Suppressor macrophage treated with lipopolysaccharide for 1 hour (primary cell): Measurements from ENCODE around the gene ARHGAP18.

ENCODE experiments used
- DNase-seq, 3 donors: peaks; one replicate each; pipeline ENCODE4 v3.0.0-alpha.2; 2020 to 2022

Gene ARHGAP18, protein sequence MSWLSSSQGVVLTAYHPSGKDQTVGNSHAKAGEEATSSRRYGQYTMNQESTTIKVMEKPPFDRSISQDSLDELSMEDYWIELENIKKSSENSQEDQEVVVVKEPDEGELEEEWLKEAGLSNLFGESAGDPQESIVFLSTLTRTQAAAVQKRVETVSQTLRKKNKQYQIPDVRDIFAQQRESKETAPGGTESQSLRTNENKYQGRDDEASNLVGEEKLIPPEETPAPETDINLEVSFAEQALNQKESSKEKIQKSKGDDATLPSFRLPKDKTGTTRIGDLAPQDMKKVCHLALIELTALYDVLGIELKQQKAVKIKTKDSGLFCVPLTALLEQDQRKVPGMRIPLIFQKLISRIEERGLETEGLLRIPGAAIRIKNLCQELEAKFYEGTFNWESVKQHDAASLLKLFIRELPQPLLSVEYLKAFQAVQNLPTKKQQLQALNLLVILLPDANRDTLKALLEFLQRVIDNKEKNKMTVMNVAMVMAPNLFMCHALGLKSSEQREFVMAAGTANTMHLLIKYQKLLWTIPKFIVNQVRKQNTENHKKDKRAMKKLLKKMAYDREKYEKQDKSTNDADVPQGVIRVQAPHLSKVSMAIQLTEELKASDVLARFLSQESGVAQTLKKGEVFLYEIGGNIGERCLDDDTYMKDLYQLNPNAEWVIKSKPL

GRCh38 chr6:129709769-129710449 is at the start of gene ARHGAP18:
ARHGAP18 (minus strand) TSS chr6:129710177; CDS start chr6:129710136, 41 bp downstream.
- peak; percentile 93 to 95 (median 95) for DNase-seq

DNA sequence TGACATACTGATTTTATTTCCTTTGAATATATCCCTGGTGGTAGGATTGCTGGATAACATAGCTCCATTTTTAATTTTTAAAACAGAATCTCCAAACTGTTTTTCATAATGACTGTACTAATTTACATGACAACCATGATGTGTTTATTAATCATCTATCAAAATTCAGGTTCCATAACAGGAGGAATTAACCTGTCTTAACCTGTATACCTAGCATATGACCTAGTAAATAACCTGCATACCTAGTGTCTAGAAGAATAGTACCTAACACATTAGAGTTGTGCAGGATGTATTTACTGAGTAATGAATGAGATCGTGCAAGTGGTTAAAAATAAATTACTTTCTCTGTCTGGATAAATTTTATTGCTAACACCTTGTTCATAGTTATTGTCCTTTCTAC is 45.8 kb upstream of the ARHGAP18 start:
- DNase-seq: no peak

- no peak for DNase-seq
These were observed 44.8 kb upstream of the ARHGAP18 start for GRCh38 chr6:129754750-129755149.

GRCh38 chr6:129753422-129753821 is 43.4 kb upstream of the ARHGAP18 start:
- DNase-seq: peak; percentile 62 to 84 (median 78)

DNA sequence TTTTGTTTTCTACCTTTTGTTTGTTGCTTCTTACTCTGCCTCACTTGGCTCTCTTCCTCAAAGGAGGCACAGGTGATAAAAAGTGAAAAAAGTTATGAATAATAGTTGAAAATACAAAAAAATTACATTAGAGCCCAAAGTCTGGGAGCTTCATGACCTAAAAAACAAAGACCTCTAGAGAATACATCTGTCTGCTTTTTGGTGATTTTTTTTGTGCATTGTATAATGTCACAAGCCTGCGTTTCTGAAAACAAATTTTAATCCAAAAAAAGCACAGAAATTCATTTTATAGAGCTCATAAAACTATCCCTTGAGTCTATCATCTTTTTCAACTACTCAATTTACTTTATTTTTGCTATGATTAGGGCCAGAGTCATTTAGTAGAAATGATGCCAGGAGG is 41.4 kb upstream of the ARHGAP18 start:
- DNase-seq: no peak

DNA sequence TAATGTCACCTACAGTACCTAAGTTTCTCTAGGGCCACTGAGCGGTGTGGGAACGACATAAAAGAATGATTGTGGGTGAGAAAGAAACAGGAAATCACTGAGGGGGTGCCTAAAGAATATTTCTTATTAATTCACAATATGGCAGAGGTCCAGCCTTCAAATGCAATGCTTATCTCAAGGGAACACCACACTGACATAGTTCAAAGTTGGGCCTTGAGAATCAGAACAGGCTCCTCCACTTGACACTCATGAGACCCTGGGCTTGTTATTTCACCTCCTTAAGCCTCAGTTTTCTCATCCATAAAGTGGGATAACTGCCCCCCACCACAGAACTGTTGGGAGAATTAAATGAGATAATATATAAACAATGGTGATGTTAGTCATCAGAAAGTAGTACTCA is 40.4 kb upstream of the ARHGAP18 start:
- DNase-seq: no peak

DNA sequence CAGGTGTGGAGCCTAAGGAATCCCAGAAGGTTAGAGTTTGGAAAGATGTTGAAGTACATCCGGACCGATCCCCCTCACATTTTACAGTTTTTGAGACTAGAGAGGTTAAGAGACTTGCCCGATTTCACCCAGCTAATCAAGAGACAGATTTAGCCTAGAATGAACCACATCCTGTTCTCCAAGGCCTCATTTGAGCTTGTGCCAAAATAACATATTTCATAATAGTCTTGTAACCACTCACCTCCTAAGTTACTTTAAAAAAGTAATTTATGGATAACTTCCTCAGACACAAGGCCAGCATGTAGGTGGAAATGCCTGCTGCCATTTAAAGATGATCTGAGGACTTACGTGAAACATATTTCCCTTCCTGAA is 39.8 kb upstream of the ARHGAP18 start:
- DNase-seq: peak; percentile 10 to 37 (median 22)

- peak in 2 of 3 donors; percentile 49 to 52 for DNase-seq
These were observed 39.1 kb upstream of the ARHGAP18 start for GRCh38 chr6:129748901-129749748.

DNA sequence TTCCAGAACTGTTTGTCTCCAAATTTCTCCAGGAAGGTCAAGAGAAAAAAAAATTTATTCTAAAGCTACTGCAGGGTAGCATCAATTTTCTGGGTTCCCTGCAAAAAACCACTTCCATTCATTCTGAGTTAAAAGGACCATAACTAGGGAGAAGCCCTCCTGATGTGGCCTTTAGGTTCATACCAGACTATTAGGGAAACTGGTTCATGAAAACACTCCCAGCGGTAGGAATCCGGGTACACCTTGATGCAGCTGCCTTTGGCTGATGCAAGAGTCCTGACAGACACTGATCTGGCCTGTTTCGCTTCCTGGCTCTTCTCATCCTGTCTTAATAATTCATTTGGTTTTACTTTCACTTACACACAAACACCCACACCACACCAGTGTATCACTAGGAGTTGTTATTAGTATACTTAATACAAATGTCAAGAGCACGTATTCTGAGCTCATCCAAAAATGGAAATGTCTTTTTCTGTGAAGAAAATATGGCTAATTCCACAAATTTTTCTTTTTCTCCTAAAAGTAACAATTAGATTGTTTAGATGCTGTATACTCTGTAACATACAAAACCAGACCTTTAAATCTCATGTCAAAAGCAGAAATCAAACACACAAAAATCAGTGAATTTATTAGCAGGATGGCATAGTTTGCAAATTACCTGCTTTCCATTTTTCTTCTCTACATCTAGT is 38.4 kb upstream of the ARHGAP18 start:
- peak; percentile 59 to 78 (median 66) for DNase-seq

DNA sequence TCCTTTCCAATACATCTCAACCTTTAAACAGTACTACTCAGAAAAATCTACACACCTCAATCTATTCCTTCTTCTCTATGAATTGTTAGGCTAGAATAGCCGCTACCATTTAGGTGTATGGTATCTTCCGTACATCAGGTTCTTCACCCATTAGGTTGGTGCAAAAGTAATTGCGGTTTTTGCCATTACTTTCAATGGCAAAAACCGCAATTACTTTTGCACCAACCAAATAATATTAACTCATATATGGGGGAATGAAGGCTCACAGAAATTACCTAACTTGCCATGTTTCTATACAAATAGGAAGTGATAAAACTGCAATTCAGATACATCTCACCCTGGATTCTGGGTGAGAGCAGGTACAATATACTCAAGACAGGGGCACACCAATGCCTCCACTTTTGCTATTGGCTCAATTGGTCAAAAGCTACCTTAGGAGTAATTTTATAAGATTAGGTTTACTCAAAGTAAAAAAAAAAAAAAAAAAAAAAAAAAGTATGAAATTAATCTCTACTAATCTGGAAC is 37.7 kb upstream of the ARHGAP18 start:
- no peak for DNase-seq

GRCh38 chr6:129744880-129745237 is 34.9 kb upstream of the ARHGAP18 start:
- no peak for DNase-seq

- DNase-seq: peak in 1 of 3 donors; percentile 21
These were observed 34.4 kb upstream of the ARHGAP18 start for GRCh38 chr6:129744201-129744879.

GRCh38 chr6:129740013-129740412 is 30.0 kb upstream of the ARHGAP18 start:
- no peak for DNase-seq

DNA sequence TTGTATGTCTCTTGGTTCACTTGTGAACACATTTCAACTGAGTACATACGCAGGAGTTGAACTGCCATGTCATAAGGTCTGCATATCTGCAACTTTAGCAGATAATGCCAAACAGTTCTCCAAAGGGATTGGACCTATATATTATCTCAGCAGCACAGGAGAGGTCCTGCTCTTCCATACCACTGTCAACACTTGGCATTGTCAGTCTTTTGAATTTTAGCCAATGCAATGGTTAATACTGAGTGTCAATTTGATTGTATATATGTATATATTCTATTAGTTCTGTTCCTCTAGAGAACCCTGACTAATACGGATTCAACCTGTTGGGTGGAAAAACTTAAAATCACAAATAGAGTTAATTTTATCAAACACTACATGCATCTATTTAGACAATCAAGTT is 26.1 kb upstream of the ARHGAP18 start:
- DNase-seq: no peak

GRCh38 chr6:129733290-129733689 is 23.3 kb upstream of the ARHGAP18 start:
- no peak for DNase-seq

GRCh38 chr6:129732542-129732941 is 22.6 kb upstream of the ARHGAP18 start:
- DNase-seq: no peak

DNA sequence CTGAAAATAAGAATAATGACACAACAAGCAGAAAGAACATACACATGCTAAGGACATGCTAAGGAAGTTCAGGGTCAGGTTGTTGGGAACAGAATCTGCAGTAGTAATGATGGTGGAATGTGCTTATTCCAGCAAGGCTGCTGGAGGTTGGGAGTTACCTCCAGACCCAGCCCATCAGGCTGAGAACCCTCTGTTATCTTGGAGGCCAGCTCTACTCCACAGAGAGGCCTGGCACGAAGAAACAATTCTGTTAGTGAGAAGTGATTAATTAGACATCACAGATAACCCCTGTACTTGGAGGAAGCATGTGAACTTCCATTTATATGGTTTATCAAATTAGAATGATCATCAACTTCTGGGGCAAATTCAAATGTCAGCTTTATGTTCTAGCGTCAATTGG is 22.1 kb upstream of the ARHGAP18 start:
- DNase-seq: no peak

- no peak for DNase-seq
These were observed 21.5 kb upstream of the ARHGAP18 start for GRCh38 chr6:129731428-129731827.

DNA sequence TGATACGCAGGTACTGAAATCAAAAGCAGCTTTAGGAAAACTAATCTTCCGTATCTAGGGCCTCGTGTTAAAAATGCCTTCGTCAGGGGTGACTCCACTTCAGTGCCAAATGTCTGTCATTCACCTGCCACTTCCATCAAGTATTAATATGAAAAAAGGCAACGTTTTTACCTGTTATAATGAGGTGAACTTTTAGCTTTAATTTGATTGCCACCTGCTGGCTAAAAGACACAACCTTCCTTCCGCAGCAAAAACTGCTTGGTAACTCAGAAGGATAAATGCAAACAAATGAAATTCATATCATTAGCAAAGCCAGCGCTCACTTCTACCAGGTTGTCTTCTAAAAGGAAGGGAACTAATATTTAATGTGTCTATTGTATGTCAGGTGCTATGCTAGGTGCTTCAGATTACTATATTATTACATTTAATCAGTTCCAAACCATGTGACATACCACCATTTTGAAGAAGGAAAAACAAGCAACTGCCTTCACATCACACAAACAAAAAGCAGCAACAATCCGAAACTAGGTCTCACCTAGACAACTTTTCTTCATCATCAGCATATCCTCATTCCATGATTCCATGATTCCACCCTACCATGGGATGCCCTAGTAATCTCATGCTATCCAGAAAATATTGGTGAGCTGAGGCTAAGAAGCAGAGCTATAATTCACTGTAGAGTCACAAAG is 20.6 kb upstream of the ARHGAP18 start:
- peak; percentile 36 to 57 (median 52) for DNase-seq

DNA sequence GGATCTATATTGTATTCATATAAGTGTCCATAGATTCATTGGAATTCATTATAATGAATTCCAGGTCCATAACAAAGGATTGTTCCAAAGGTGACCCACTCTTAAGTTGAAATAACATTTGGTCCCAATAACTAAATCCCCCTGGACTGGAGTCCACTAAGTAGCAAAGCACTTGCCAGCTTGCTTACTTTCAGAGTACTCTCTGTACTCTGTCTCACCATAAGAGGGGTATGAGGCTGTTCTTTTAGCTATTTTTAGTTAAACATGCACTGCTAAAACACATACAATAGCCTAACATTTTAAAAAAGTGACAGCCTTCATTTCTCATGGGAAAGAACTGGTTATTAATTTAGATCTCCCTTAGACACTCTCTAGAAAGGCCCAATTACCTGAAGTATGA is 16.7 kb upstream of the ARHGAP18 start:
- no peak for DNase-seq

DNA sequence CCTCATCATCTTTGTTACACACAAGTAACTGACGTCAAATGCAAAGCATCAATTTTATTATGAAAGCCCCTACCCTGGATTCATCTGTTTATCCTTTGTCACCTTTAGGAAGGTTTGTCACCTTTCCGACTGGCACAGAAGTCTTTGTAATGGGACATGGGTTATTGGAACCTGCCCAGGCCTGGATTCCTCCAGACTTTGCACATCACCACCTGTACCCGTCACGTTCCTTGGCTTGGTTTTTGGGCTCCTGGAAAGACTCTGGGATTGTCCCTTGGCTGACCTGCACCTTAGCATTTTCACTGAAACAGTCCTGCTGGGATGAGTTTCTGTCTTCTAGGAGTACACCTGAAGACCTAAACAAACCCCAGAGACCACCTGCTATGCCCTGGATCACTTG is 15.4 kb upstream of the ARHGAP18 start:
- no peak for DNase-seq
